ENCODE results near the gene FXYD2.

Gene FXYD2

DNA sequence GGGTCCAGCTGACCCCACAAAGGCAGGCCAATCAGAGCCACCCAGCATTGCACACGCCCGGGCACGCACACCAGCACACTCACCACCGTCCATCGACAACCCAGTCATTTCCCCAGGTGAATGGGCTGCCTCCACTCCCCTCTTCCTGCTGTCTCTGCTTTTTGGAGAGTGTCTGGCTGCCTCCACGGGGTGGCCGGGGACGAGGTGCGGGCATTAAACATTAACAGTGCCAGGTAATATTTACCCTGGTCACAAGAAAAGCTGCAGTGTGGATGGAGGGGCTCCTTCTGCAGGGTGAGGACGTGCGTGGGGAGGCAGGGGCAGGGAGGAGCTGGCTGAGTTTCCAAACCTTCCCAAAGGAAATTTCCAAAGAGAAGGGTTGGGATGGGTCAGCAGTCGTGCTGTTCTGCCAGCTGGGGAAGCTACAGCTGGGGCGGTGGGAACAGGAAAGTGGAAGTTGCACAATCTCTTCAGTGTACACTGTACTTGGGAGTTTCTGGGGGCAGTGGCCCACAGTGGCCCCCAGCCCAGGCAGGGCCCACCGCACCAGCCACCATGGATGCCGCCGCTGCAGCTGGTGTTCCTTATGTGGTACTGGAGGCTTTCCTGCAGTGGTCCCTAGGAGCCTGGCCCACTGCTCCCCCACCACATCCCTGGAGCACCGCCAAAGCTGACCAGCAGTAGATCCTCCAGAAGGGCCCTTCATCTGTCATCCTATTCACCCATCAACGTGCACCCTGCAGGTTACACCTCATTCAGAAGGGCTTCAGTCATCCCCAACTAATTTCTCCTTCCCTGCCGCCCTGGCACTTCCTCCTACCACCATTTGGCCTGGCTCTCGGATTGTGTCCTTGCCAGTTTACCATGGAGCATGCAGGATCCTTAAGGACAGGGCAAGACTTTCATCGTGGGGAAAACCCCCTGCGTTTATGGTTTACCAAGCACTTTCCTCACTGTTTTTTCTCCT is at the start of gene FXYD2:
FXYD2 (minus strand) TSS at position 174 of the 967 bp plus-strand sequence; CDS start at position 108, 66 bp downstream.
- Histone ChIP-seq H3K36me3 (ENCODE audit: control insufficient read depth, insufficient read depth, low read length) (no peaks in the 10 kb centered on the region), H3K9ac (ENCODE audit: low read depth, low read length) (no peak within 1 kb of the TSS), H3K4me1 (ENCODE audit: control insufficient read depth, insufficient read depth, low read length) (peaks cover 9% of the 10 kb centered on the region), H3K4me3 (ENCODE audit: low read depth, low read length) (no peak within 1 kb of the TSS), H3K9me3 (ENCODE audit: control insufficient read depth, insufficient read depth, low read length) (no peaks in the 10 kb centered on the region), H3K27me3 (ENCODE audit: control insufficient read depth, insufficient read depth, low read length) (no peaks in the 10 kb centered on the region)

DNA sequence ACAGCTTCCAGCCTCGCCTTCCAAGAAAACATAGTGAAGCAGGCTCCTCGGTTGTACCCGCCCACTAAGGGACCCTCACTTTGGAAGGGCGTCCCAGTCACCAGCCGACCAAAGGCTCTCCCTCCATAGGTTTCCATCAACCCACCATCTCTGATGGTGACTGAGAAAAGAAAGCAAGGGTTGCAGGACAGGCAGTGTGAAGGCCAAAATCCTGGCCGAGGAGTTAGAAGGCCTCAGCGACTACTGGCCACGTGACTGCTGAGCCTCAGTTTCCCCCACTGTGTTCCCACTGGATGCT is 49.2 kb upstream of the FXYD2 start:
- peaks cover 35% of the 10 kb centered on the region for H3K4me1 ChIP-seq (ENCODE audit: control insufficient read depth, insufficient read depth, low read length)

DNA sequence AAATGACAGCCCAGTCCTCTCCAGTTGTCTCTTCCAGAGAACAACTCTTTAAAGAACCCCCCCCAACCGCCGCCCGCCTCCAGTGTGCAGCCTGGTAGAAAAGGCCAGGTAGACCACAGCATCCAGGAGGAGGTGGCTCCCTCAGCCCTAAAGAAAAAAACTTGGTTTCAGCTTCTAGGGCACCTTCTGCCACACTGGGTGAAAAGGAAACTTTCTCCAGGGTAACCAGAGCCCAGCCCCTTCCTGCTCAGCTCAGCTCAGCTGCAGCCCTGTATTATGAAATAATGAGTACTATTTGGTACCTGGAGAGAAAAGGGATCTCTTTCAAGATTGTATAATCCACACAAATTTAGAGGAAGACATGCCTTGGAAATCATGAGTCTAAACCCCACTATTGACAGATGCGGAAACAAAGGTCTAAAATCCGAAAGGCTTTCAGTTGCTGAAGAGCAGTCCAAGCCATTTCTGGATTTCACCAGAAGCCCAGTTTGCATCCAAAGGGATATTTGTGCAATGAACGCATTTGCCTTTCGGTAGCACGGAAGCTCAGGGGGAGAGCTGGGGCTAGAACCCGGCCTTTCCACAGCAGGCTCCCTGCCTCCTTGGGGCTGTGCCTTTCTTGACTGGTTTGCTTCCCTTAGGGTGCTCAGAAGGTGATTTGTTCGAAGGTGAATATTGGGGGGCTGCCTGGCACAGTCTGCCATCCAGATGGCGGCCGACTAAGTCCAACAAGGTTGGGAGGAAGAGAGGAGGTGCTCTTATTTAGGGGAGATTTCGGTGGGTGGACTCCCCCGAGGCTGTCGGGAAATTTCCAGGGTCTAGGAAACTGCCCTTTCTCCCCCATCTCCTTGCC is 48.7 kb upstream of the FXYD2 start:
- Histone ChIP-seq H3K9ac (ENCODE audit: low read depth, low read length) (no peak overlapping the region), H3K27me3 (ENCODE audit: control insufficient read depth, insufficient read depth, low read length) (peaks cover 14% of the 10 kb centered on the region), H3K4me1 (ENCODE audit: control insufficient read depth, insufficient read depth, low read length) (peaks cover 38% of the 10 kb centered on the region), H3K9me3 (ENCODE audit: control insufficient read depth, insufficient read depth, low read length) (no peaks in the 10 kb centered on the region), H3K36me3 (ENCODE audit: control insufficient read depth, insufficient read depth, low read length) (no peaks in the 10 kb centered on the region), H3K4me3 (ENCODE audit: low read depth, low read length) (no peak overlapping the region)

More for the DNA sequence above, 49.2 kb upstream of the FXYD2 start:
- no peak overlapping the region for H3K9ac ChIP-seq (ENCODE audit: low read depth, low read length)
- H3K27me3 ChIP-seq (ENCODE audit: control insufficient read depth, insufficient read depth, low read length): peaks cover 19% of the 10 kb centered on the region
- H3K36me3 ChIP-seq (ENCODE audit: control insufficient read depth, insufficient read depth, low read length): no peaks in the 10 kb centered on the region
- no peak overlapping the region for H3K4me3 ChIP-seq (ENCODE audit: low read depth, low read length)
- H3K9me3 ChIP-seq (ENCODE audit: control insufficient read depth, insufficient read depth, low read length): no peaks in the 10 kb centered on the region

DNA sequence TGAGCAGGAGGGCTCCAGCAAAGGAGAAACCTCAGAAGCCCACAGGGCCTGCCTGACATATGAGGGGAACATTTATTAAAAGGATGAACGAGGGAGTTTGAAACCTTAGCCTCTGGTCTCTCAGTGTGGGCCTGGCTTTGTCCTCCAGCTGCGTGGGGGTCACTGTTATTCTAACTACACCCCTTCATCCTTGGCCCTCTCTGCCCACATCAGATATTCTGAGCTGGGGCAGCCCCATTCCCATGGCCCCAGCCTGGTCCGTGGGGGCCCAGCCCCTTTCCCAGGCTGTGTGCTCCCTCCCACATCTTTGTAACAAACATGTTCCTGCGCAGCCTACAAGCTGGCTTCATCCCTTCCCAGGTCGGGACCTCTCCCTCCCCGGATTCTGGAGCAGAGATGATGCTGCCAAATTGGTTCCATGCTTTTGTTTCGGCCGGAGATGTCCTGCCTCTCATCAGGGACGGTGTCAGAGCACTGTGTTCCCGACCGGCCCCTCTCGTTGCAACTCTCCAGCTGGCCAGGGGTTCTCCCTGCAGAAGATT is 47.9 kb upstream of the FXYD2 start:
- H3K36me3 ChIP-seq (ENCODE audit: control insufficient read depth, insufficient read depth, low read length): no peaks in the 10 kb centered on the region
- no peak overlapping the region for H3K4me3 ChIP-seq (ENCODE audit: low read depth, low read length)
- H3K27me3 ChIP-seq (ENCODE audit: control insufficient read depth, insufficient read depth, low read length): peaks cover 8% of the 10 kb centered on the region
- peaks cover 39% of the 10 kb centered on the region for H3K4me1 ChIP-seq (ENCODE audit: control insufficient read depth, insufficient read depth, low read length)
- H3K9me3 ChIP-seq (ENCODE audit: control insufficient read depth, insufficient read depth, low read length): no peaks in the 10 kb centered on the region
- H3K9ac ChIP-seq (ENCODE audit: low read depth, low read length): no peak overlapping the region

DNA sequence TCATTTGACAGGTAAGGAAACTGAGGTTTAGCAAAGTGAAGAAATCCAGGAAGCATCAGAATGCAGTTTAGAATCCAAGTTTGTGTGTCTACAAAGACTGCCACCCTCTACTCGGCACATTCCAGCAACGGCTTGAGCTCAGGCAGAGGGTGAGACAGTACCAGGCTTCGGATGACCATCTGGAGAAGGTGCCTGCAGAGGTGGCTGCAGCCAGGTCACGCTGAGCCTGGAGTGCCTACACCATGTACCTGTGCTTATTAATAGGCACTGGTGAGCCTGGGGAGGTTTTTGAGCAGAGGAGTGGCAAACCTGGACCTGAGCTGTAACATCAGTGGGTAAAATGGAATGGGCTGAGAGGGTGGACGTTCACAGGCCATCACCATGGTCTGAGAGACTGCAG is 47.2 kb upstream of the FXYD2 start:
- Histone ChIP-seq H3K27me3 (ENCODE audit: control insufficient read depth, insufficient read depth, low read length) (peaks cover 4% of the 10 kb centered on the region), H3K36me3 (ENCODE audit: control insufficient read depth, insufficient read depth, low read length) (no peaks in the 10 kb centered on the region), H3K9me3 (ENCODE audit: control insufficient read depth, insufficient read depth, low read length) (no peaks in the 10 kb centered on the region), H3K4me3 (ENCODE audit: low read depth, low read length) (no peak overlapping the region), H3K9ac (ENCODE audit: low read depth, low read length) (no peak overlapping the region), H3K4me1 (ENCODE audit: control insufficient read depth, insufficient read depth, low read length) (peaks cover 38% of the 10 kb centered on the region)

DNA sequence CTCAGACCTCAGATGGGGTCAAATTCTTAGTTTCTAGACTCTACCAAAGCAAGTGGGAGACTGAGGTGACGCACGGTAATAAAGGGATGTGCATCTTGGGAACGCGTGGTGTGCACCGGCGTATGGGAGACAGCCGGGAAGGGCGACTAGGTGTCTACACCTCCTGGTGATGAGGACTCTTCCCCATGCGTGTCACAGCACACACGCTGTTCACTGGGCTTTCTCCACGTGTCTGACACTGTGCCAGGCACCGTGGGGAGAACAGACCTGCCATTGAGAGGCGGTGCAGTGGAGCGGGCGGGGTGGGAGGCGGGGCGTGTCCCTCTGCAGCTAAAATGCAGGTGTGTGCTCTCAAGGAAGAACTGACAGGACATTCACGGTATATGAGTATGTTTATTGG is 46.6 kb upstream of the FXYD2 start:
- Histone ChIP-seq H3K36me3 (ENCODE audit: control insufficient read depth, insufficient read depth, low read length) (no peaks in the 10 kb centered on the region), H3K9ac (ENCODE audit: low read depth, low read length) (no peak overlapping the region), H3K4me1 (ENCODE audit: control insufficient read depth, insufficient read depth, low read length) (peaks cover 38% of the 10 kb centered on the region), H3K27me3 (ENCODE audit: control insufficient read depth, insufficient read depth, low read length) (peaks cover 4% of the 10 kb centered on the region), H3K4me3 (ENCODE audit: low read depth, low read length) (no peak overlapping the region), H3K9me3 (ENCODE audit: control insufficient read depth, insufficient read depth, low read length) (no peaks in the 10 kb centered on the region)

DNA sequence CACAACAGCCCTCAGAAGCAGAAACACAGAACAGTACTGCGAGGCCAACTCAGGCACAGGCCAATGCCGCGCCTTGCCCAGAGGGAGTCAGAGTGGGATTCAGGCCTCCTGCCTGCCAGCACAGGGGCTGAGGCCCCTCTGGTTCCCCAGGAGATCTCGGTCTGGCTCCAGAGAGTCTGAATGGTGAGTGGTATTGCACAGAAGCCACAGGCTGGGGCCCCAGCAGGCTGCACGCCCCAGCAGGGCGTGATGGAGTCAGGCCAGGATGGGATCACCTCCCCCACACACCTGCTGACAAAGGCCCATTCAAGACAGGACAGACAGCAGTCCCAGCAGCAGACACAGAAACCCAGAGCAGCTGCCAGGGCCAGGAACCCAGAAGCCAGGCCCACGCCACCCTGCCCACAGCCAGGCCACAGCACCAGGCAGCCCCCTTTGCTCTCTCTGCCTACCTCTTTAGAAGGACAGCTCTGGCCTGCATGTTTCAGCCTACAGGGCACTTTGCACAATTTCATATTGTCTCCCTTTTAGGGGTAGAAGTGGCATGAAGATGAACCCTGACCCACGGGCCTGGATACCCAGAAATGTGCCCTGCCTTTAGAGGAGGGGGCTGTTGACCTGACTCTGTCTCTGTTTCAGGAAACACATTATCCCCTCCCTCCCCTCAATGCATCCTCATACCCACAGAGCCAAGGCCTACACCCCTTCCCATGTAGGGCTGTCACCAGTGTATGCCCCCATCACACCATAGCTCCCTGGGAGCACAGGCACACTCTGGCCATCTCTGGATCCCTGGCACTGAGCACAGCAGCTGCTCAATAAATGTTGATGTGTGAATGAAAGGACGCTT is 45.8 kb upstream of the FXYD2 start:
- peaks cover 36% of the 10 kb centered on the region for H3K4me1 ChIP-seq (ENCODE audit: control insufficient read depth, insufficient read depth, low read length)
- no peaks in the 10 kb centered on the region for H3K36me3 ChIP-seq (ENCODE audit: control insufficient read depth, insufficient read depth, low read length)
- no peaks in the 10 kb centered on the region for H3K9me3 ChIP-seq (ENCODE audit: control insufficient read depth, insufficient read depth, low read length)
- H3K27me3 ChIP-seq (ENCODE audit: control insufficient read depth, insufficient read depth, low read length): no peaks in the 10 kb centered on the region
- no peak overlapping the region for H3K4me3 ChIP-seq (ENCODE audit: low read depth, low read length)
- peak overlapping the region; percentile 16 for H3K9ac ChIP-seq (ENCODE audit: low read depth, low read length)

DNA sequence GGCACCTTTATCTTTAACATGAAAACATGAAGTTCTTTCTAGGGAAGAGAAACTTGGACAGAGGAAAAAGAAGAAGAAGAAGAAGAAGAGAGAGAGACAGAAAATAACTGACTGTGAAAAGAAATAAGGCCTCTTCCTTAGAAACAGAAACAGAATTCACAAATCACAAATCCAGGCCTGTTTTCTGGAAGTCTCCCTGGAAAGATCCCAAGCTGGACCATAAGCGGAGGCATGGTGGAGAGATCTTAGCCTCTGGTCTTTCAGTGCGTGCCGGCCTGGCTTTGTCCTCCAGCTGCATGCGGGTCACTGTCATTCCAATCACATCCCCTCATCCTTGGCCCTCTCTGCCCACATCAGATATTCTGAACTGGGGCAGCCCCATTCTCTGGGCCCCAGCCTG is 45.1 kb upstream of the FXYD2 start:
- Histone ChIP-seq H3K4me3 (ENCODE audit: low read depth, low read length) (no peak overlapping the region), H3K27me3 (ENCODE audit: control insufficient read depth, insufficient read depth, low read length) (no peaks in the 10 kb centered on the region), H3K9ac (ENCODE audit: low read depth, low read length) (peak overlapping the region; percentile 16), H3K4me1 (ENCODE audit: control insufficient read depth, insufficient read depth, low read length) (peaks cover 29% of the 10 kb centered on the region), H3K36me3 (ENCODE audit: control insufficient read depth, insufficient read depth, low read length) (no peaks in the 10 kb centered on the region), H3K9me3 (ENCODE audit: control insufficient read depth, insufficient read depth, low read length) (no peaks in the 10 kb centered on the region)

DNA sequence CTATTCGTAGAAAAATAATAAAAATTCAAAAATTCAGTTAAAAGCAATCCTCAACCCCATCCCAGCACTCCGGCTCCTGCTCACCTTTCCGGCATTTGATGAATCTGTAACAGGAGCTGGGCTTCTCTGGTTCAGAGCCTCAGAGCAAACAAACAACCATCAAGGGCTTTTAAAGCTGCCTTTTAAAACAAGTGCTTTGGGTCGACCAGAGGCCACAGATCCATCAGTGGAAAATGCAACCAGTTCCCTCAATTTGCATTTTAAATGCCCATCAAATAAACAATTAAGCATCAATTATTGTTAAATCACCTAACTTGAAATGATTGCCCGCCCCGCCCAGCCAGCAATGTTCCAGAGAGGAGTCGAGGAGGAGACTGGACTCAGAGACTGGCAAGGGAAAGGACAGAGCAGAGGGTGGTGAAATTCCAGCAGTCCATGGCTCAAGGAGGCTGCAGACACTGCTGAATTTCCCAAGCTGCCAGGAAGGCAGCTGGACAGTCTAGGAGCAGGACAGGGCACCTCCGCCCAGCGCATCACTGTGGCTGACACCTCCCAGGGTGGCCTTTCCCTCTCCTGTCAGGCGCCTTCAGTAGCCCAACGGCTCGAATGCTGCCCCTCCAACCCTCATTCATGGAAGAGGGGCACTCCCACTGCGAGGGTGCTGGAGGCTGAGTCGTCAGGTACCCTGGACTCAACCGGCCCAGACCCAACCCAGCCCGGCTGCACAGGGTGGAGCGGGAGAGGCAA is 44.4 kb upstream of the FXYD2 start:
- peaks cover 29% of the 10 kb centered on the region for H3K4me1 ChIP-seq (ENCODE audit: control insufficient read depth, insufficient read depth, low read length)
- no peaks in the 10 kb centered on the region for H3K9me3 ChIP-seq (ENCODE audit: control insufficient read depth, insufficient read depth, low read length)
- no peaks in the 10 kb centered on the region for H3K27me3 ChIP-seq (ENCODE audit: control insufficient read depth, insufficient read depth, low read length)
- H3K36me3 ChIP-seq (ENCODE audit: control insufficient read depth, insufficient read depth, low read length): no peaks in the 10 kb centered on the region
- peak overlapping the region; percentile 30 for H3K4me3 ChIP-seq (ENCODE audit: low read depth, low read length)
- H3K9ac ChIP-seq (ENCODE audit: low read depth, low read length): no peak overlapping the region

DNA sequence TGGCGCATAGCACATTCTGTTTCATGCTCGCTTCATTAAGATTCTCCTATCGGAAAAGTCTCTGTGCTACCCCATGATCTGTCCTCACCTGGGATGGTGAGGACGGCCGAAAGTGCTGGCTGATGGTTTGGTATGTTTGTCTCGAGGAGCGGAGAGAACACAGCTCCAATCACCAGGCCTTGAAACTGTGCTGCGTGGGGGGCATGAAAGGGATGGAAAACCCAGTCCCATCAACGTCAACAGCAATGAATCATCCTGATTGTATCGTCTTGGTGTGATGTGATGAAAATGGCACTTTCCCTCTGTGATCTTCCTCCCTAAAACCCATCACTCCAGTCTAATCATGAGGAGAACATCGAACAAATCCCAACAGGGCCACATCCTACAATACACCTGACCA is 43.5 kb upstream of the FXYD2 start:
- Histone ChIP-seq H3K9ac (ENCODE audit: low read depth, low read length) (no peak overlapping the region), H3K27me3 (ENCODE audit: control insufficient read depth, insufficient read depth, low read length) (no peaks in the 10 kb centered on the region), H3K4me1 (ENCODE audit: control insufficient read depth, insufficient read depth, low read length) (peaks cover 29% of the 10 kb centered on the region), H3K36me3 (ENCODE audit: control insufficient read depth, insufficient read depth, low read length) (no peaks in the 10 kb centered on the region), H3K4me3 (ENCODE audit: low read depth, low read length) (no peak overlapping the region), H3K9me3 (ENCODE audit: control insufficient read depth, insufficient read depth, low read length) (no peaks in the 10 kb centered on the region)
